NCI-H2227 treated with DMSO at 0.1 percent for 48 hours (cell line): ENCODE data around the gene MEGF11.

ENCODE experiments used
- DNase-seq: peaks from one replicate; lab custom pipeline; 2025; lab: John Stamatoyannopoulos, UW

Gene MEGF11

DNA sequence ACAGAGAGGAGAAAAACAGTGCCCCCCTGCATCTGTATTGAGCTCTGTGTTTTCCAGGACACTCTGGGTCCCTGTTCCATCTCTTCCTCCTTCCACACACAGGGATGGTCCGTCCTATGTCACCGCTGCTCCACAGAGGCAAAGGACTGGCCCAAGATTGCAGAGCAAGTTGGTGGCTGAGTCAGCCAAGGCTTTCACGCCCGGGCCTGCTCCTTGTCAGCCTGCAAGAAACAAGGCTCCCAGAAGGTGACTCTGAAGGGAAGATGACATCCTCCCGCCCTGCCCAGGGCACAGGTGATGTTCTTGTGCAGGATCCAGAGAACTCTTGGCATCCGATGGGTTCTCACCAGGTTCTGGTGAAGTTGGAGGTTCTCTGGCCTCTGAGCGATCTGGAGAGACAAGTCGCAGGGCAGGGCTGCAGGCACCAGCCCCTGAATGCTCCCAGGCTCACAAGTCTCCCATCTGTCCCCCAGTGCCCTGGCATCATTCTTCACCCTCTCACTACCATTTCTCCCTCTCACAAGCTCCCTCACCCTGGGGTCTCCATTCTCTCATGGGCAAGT lies 138.6 kb downstream of the MEGF11 start:
- no peak for DNase-seq

DNA sequence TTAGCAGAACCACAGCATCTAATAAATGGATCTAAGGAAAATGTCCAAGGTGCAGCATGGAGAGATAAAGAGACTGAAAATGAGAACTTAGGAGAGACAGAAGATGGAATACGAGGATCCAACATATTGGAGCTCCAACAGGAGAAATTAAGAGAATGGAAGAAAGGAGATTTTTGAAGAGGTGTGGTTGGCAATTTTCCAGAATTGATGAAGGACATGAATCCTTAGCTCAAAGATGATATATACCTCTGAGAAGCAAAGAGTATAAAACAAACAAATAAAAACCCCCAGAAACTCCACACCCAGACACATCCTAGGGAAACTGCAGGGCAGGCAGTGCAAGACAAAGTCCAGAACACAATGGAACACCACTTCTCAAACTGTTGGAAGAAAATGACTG lies 141.2 kb downstream of the MEGF11 start:
- DNase-seq: no peak

DNA sequence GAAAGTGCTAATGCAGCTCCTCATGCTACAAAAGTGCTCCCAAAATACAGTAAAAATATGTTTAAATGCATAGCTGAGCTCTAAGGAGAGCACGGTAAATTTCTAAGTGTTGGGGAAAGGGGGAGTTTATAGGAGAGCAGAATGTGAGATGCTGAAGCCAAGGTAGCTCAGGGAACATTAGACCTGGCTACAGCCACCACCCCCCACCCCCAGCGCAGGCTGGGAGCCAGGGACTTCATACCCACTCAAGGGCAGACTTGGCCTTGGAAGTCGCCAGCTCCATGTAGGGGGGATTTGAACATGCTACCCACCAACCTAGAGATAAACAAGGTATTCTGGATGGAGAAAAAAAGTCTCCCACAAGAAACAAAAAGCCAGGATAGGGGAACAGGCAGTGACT lies 142.2 kb downstream of the MEGF11 start:
- DNase-seq: no peak

DNA sequence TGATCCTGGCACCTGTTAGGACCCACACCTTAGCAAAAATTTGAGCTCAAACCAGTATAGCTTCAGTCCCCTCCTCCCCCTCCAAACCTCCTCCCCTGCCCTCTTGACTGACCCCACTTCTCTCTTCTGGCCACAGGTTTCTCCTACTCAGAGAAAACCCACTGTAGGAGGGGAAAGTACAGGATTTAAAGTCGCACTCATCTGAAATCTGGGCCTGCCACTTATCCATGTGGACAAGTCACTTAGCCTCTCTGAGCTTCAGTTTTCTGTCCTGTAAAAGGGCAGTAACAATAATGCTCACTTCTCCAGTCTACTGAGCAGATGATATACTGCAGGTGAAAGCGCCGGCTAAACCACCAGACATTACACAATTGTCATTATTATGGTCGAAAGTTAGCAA lies 142.7 kb downstream of the MEGF11 start:
- DNase-seq: no peak

DNA sequence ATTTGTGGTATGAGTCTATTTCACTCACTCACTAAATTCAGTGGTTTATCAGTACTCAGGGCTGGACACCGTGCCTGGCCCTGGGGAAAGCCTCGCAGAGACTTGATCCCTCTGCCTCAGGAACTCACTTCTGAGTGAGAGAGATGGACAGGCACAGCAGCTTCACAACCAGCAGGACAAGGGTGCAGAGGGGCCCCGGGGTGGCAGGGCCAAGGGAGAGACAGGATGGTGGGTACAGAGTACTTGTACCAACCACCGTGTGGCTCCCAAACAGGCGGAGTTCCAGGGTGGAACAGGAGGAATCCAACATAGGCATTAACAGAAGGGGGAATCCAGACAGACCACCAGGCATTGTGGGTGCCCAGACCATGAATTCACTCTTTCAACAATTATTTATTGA lies 143.7 kb downstream of the MEGF11 start:
- DNase-seq: no peak

DNA sequence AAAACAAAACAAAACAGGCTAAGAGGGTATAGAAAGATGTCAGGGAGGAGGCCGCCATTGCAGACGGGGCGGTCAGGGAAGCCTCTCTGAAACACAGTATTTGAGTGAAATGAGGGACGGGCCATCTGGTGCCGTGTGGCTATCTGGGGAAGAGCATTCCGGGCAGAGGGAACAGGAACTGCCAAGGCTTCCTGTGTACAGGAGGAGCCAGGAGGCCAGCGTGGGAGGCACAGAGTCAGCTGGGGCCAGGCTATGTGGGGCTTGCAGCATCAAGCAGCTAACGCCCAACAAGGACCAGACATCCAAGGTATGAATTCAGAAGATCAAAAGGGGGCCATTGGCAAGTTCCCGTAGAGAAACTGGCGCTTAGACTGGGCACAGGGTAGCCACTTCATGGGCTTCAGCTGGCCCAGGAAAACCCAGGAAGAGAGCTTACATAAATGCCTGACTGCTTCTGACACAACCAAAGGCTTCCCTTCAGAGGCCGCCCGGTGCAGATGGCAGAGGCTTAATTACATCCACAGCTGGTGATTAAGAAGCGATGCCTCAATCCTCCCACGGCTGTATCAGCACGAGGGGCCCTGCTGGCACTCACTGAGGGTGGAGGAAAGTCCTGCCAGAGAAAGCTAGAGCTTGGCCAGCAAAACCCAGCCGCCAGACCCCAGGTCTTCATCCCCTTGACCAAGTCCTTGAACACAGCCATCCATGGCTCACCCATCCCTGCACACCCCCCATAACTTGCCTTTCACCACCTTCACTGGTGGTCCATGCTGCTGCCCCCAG lies 144.9 kb downstream of the MEGF11 start:
- no peak for DNase-seq

DNA sequence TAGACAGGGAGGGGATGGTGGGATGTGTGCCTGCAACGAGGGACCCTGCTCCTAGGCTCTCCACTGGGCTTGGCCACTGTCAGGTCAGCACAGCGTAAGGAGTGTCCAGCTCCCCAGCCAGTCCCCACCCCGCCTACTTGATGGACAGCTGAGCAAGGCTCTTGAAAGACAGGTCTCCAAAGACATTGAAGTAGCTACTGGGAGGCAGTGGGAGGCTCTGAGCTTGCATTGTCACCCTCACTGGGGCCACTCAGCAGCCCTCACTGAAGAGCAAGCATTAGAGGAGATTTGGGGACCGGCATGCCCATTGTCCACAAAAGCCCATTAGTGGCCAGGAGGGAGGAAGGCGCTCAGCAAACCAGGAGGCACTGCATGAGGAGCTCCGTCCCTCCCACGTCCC lies 146.5 kb downstream of the MEGF11 start:
- DNase-seq: no peak

DNA sequence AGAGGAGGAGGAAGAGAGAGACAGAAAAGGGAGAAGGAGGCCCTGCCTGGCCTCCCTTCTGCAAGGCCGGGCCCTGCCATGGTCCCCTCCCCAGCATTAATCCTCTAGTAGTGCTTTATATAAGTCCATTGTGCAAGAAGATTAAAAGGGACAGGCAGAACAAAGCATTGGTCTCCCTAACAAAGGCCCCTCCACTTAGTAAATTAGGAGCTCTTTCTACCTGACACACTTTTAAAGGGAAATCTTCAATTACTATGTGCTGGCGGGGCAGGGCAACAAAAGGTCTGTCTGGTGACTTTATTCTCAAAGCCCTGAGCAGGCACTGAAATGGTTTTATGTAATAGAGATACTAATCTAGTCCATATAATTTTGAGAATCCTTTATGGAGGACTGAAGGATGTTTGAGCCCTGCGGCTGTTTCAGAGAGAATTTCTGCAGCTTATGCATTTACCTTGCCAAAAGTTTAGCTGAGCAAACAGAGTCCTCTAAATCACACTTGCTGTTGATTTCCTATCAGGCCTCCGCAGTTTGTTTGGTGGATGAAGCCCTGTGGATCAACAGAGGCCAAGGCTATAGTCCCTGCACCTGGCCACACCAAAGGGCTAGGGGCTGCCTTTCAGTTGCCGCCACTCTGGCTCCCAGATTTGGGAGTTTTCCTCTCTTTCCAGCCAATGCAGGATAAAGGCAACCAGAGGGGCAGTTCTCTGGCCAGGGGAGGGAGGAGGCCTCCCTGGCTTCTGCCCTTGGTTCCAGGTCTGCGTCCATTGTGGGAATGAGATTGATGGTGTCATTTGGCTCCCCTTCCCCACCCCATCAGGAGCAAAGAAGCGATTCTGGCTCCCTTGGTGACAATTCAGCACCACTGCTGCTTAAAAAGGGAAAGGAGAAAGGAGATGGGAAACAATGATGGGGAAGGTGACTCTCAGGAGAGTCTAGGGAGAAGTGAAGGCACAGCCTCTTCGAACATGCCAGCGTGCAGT lies 148.0 kb downstream of the MEGF11 start:
- no peak for DNase-seq

DNA sequence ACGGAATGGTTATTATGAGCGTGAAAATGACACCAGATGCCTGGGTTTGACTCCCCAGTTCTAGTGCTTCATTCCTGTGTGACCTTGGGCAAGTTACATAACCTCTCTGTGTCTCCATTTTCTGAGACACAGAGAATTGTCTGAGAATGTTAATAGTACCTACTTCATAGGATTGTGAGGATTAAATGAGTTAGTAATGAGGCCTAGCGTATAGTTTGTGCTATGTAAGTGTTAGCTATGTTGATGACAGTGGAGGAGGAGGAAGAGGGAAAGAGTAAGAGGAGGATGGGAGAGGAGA lies 150.3 kb downstream of the MEGF11 start:
- no peak for DNase-seq

DNA sequence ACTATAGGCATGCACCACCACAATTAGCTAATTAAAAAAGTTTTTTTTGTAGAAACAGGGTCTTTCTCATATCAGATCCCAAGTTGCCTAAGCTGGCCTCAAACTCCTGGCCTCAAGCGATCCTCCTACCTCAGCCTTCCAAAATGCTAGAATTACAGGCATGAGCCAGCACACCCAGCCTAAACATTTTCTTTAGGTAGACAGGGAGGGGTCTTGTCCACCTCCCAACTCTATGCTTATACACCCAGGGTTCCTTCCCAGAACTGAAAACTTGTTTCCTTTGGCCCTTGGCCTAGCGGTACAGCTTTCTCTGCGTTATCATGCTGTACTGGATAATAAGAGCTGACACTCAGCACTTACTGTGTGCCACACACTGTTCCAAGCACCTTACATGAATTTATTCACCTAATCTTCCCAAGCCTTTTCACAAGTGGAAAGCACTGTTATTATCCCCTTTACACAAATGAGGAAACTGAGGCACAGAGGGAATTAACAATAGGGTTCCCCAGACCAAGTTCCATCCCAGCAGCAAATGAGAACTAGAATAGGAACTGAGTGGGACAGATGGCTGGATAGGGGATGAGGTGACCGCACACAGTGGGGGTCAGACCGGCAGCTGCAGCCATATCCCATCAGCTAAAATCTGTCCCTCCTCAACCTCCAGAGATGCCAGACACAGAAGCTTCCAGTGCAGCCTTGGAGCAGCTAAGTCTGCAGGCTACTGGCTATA lies 150.8 kb downstream of the MEGF11 start:
- no peak for DNase-seq

DNA sequence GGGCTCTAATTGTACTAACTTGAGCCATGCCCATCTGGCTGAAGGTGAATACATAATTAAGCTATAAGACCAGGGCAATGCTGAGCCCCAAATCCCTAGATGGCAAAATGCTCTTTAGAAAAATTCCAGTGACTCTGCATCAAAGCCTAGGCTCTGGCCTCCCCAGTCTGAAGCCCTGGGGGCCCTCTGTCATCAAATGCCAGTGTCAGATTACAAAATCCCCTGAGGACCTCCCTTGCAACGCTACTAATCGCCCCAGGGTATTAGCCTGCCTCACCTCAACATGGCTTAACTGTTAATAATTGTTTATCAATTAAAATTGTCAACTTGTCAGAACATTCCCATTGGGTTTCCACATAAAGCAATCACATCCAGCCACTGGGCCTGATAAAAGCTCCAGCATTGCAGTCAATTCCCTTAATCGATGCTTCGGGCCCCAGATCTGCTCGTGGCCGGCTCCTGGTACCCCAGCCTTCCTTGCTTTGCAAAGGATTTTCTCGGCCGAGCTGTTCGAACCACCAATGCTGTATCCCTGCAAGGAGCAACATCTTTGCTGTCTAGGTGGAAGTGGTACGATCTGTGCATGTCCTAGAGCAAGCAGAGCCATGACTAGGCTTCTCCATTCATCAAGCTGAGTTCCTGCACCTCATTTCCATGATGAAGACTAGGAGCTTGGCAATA lies 151.7 kb downstream of the MEGF11 start:
- DNase-seq: no peak

DNA sequence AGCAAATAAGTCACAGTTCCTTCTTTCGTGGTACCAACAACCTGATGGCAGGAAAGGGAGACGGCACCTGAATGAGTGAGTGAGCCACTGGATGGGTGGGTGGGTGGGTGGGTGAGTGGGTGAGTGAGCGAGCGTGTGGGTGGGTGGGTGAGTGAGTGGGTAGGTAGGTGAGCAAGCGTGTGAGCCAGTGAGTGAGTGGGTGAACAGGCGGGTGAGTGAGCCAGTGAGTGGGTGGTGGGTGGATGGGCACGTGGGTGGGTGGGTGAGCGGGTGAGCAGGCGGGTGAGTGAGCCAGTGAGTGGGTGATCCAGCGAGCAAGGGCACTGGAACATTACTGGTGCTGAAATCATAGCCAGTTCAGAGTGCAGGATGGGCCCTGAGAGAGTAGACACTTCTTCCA lies 152.8 kb downstream of the MEGF11 start:
- DNase-seq: no peak

DNA sequence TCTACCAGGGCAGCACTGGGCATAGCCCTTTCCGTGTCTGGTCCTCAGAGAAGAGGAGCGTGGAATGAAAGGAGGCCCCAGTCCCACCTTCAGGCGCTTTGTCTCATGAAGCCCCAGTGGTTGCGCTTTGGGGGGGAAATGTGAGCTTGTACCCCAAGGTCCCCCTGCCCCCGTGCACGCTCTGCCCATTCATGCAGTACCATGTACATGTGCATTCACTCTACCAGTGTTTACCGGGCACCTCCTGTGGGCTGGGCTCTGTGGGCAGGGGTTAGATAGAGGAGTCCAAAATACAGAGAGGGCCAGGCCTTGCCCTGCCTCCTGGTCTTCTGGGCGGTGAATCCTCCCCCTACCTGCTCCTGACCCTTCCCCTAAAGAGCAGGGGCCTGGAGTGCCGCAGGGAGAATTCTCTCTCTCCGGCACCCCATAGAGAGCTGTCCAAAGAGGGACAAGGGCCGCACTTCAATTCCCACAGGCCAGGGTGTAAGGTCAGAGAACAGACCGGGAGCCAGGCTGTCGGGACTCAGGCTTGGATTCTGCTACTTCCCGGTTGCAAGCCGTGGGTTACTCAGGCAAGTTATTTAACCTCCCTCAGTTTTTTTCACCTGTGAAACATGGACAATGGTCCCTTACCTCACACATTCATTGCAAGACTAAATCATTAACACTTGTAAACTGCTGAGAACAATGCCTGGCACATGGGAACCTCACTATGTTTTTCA lies 153.4 kb downstream of the MEGF11 start:
- no peak for DNase-seq

DNA sequence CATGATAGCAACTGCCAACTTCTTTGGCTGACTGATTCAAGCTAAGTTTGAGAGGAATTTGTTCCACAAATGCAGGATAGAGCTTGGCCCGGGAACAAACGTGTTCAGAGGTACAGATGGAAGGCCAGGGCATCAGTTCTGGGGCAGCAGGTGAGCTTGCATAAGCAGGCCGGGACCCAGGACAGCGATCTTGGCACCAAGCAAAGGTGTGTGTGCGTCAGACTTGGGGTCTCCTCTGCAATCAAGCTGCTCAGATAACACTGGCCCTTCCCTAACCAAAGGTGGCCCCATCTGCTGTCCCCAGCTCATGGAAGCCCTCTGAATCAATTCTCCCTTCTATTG lies 155.6 kb downstream of the MEGF11 start:
- DNase-seq: no peak

DNA sequence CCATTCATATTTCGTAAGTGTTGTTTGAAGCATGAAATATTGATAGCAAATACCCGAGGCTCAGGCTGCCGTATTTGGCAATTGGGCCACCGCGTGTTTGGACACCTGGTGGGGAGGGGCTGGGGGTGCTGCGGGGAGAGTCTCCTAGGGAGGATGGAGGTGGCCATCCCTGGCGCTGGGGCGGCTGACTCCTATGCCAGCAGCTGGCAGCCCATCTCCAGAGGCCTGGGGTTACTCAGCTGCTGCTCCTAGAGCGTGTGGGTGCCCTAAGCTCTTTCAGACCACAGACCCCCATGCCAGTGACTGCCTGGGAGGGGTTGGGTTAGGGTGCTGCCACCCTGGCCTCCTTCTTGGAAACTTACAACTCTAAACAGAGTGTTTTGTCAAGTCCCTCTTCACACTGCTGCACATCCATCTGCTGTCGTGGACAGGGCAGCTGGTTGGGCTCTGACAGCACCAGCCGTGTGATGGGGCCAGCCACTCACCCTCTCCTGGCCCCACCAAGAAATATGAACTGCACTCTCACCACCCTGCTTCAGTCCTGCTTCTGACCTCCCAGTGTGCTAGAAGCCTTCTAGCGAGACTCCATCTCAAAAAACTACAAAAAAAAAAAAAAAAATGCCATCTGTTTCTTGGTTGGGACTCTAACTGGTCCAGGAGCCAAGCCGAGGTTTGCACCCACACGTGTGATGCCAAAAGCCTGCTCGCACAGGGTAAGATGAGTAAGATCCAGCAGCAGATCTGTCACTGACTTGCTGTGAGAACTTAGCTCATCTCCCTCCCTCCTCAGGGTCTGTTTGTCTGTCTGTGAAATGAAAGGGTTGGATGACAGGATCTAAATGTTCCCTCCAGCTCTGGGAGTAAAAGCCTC lies 156.2 kb downstream of the MEGF11 start:
- no peak for DNase-seq

DNA sequence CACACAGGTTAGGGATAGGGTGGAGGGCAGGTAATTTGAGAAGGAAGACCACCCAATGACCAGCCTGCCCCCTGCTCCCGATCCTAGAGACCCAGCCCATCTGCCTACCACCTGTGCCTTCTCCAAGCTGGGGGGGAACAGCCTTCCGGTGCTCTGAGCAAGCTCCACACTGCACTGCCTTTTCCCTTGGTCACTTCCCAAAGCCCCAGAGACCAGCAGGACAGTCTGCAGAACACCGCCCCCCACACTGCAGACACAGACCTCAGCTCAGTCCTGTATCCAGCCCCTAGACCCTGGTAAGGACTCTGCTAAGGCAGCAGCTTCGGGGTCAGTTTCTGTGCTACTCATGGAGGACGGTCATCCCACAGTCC lies 156.9 kb downstream of the MEGF11 start:
- DNase-seq: no peak

DNA sequence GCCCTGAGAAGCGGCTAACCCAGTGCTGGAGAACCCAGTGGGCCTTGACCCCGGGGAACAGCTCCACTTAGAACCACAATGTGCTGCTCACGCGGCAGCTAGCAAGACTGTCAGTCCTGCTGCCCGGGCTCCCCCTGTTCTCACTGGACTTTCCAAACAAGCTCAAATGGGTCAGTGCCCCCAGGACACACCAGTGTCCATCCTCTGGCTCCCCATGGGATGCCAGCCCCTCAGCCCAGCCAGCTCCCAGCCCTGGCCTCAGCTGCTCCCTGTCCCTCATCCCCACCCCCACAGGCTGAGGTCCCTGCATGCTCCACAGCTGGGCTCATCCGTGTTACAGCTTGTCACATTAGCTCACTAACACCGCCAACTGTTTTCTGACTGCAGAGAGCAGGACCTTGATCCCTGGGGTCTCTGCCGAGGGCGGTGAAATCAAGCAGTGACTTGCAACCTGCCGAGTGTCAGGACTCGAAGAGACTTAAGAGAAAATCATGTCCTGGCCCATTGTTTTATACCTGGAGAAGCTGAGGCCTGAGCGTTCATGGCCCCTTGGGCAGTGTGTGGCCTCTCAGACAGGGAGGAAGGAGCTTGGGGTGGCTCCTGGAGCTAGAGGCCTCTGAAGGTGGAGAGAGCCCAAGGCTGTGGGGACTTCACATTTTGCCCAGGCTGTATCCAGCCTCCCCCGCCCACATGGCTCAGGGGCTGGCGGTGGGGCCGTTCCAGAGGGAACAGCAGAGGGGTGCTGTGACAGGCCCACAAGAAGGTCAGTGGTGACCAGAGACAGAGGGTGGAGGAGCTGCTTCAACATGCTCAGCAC lies 157.5 kb downstream of the MEGF11 start:
- DNase-seq: no peak

DNA sequence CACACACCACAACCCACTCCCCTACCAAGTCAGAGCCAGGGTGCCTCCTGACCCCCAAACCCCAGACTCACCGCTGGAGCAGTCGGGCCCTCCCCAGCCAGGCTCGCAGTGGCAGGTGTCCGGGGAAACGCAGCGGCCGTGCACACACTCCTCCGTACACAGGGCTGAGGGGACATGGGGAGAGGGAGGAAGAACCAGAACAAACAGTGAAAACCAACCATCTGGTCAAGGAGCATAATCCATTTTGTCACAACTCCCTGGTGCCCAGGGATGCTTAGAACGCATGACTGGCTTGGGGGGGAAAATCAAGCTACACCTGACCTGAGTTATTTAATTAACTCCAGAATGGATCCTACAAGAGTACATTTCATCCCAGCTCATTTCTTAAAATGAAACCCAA lies 159.2 kb downstream of the MEGF11 start:
- no peak for DNase-seq
